Measurements from ENCODE around the gene KANSL1.

The KANSL1 gene

GRCh38 chr17:46072998-46073397 lies 120.2 kb downstream of the KANSL1 start:
- WGBS, 2 experiments (ENCODE audit: insufficient coverage in 2 of 2) = no CpG with 5 or more reads among the region's 1 CpG
- H3K27ac ChIP-seq (ENCODE audit: low read depth, low read length, severe bottlenecking) = peak overlapping the region; percentile 93
- peaks cover 41% of the 10 kb centered on the region for H3K4me1 ChIP-seq (ENCODE audit: control insufficient read depth, insufficient read depth, low read length, poor library complexity, severe bottlenecking)
- peaks cover 35% of the 10 kb centered on the region for H3K36me3 ChIP-seq (ENCODE audit: control insufficient read depth, insufficient read depth, low read length)
- no peak overlapping the region for H3K4me3 ChIP-seq (ENCODE audit: extremely low read depth, insufficient read depth, low read length, poor library complexity, severe bottlenecking)
- no peaks in the 10 kb centered on the region for H3K9me3 ChIP-seq (ENCODE audit: control insufficient read depth, low read length)

GRCh38 chr17:46071796-46072195 lies 121.4 kb downstream of the KANSL1 start:
- H3K4me3 ChIP-seq (ENCODE audit: extremely low read depth, insufficient read depth, low read length, poor library complexity, severe bottlenecking) = no peak overlapping the region
- no peaks in the 10 kb centered on the region for H3K9me3 ChIP-seq (ENCODE audit: control insufficient read depth, low read length)
- 80% methylated on average over 1 of the region's 5 CpGs; no CpG with 5 or more reads in 1 of the 2 experiments for WGBS, 2 experiments (ENCODE audit: insufficient coverage in 2 of 2)
- peak overlapping the region; percentile 93 for H3K27ac ChIP-seq (ENCODE audit: low read depth, low read length, severe bottlenecking)
- peaks cover 33% of the 10 kb centered on the region for H3K36me3 ChIP-seq (ENCODE audit: control insufficient read depth, insufficient read depth, low read length)
- H3K4me1 ChIP-seq (ENCODE audit: control insufficient read depth, insufficient read depth, low read length, poor library complexity, severe bottlenecking) = peaks cover 41% of the 10 kb centered on the region

DNA sequence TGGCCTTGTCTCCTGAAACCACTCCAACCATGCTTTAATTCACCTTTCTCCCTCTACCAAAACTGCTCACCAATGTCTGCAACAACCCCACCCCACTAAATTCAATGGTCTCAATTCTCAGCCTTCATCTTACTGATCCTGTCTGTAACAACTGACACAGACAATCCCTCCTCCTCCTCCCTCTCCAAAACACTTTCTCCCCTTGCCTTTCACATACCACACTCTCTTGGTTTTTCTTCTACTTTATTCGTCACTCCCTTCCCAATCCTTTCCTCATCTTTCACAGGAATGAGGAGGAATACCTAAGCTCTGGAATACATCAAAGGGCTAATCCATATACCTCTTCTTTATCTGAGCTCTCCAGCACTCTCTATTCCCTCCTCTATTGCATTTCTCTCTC lies 128.8 kb downstream of the KANSL1 start:
- Histone ChIP-seq H3K36me3 (ENCODE audit: control insufficient read depth, insufficient read depth, low read length) (peaks cover 72% of the 10 kb centered on the region), H3K9me3 (ENCODE audit: control insufficient read depth, low read length) (no peaks in the 10 kb centered on the region), H3K4me3 (ENCODE audit: extremely low read depth, insufficient read depth, low read length, poor library complexity, severe bottlenecking) (no peak overlapping the region), H3K27ac (ENCODE audit: low read depth, low read length, severe bottlenecking) (no peak overlapping the region), H3K4me1 (ENCODE audit: control insufficient read depth, insufficient read depth, low read length, poor library complexity, severe bottlenecking) (peaks cover 14% of the 10 kb centered on the region)
- WGBS, 2 experiments (ENCODE audit: insufficient coverage in 2 of 2) = 100% methylated on average over 1 of the region's 1 CpG

- 75 to 79% methylated on average over 2 of the region's 2 CpGs for WGBS, 2 experiments (ENCODE audit: insufficient coverage in 2 of 2)
- no peaks in the 10 kb centered on the region for H3K9me3 ChIP-seq (ENCODE audit: control insufficient read depth, low read length)
- H3K4me1 ChIP-seq (ENCODE audit: control insufficient read depth, insufficient read depth, low read length, poor library complexity, severe bottlenecking) = peaks cover 14% of the 10 kb centered on the region
- H3K36me3 ChIP-seq (ENCODE audit: control insufficient read depth, insufficient read depth, low read length) = peaks cover 69% of the 10 kb centered on the region
- H3K4me3 ChIP-seq (ENCODE audit: extremely low read depth, insufficient read depth, low read length, poor library complexity, severe bottlenecking) = no peak overlapping the region
- no peak overlapping the region for H3K27ac ChIP-seq (ENCODE audit: low read depth, low read length, severe bottlenecking)
Observed at GRCh38 chr17:46063241-46063640, 130.0 kb downstream of the KANSL1 start.

DNA sequence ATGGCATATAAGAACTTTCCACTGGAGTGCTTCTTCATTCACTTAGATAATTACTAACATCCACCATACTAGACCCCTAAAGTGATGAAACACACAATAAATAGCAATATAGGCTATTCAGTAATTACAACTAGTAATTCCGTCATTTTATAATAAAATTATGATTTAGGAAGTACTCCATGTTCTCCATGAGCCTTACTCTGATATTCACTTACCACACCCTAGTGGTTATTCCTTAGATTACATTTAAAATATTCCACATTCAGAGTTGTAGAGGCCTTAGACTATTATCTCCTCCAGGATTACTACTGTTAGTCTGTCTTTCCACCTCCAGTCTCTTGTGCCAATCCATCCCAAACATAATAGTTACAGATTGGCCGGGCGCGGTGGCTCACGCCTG lies 131.8 kb downstream of the KANSL1 start:
- Histone ChIP-seq H3K9me3 (ENCODE audit: control insufficient read depth, low read length) (no peaks in the 10 kb centered on the region), H3K4me1 (ENCODE audit: control insufficient read depth, insufficient read depth, low read length, poor library complexity, severe bottlenecking) (peaks cover 14% of the 10 kb centered on the region), H3K4me3 (ENCODE audit: extremely low read depth, insufficient read depth, low read length, poor library complexity, severe bottlenecking) (no peak overlapping the region), H3K27ac (ENCODE audit: low read depth, low read length, severe bottlenecking) (no peak overlapping the region), H3K36me3 (ENCODE audit: control insufficient read depth, insufficient read depth, low read length) (peaks cover 60% of the 10 kb centered on the region)
- WGBS, 2 experiments (ENCODE audit: insufficient coverage in 2 of 2) = 96 to 97% methylated on average over 4 of the region's 5 CpGs

DNA sequence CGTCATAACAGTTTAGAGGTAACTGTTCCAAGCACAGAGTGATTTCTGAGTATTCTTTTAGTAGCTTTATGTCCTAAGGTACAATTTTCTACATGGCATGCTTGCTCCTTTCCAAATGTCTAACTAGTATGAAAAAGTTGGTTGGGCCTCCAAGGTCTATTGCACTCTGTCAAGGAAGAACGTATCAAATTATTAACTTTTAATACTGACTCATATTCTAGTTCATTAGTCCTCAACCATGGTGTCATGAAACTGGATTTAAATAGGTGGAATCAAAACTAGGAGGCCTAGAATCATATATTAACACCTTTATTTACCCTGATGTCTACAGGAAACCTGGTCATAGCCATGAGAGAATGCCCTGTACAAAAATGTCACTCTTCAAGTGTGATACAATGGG lies 132.8 kb downstream of the KANSL1 start:
- no peak overlapping the region for H3K27ac ChIP-seq (ENCODE audit: low read depth, low read length, severe bottlenecking)
- H3K4me3 ChIP-seq (ENCODE audit: extremely low read depth, insufficient read depth, low read length, poor library complexity, severe bottlenecking) = no peak overlapping the region
- H3K36me3 ChIP-seq (ENCODE audit: control insufficient read depth, insufficient read depth, low read length) = peaks cover 57% of the 10 kb centered on the region
- no CpG with 5 or more reads among the region's 2 CpGs for WGBS, 2 experiments (ENCODE audit: insufficient coverage in 2 of 2)
- peaks cover 14% of the 10 kb centered on the region for H3K4me1 ChIP-seq (ENCODE audit: control insufficient read depth, insufficient read depth, low read length, poor library complexity, severe bottlenecking)
- H3K9me3 ChIP-seq (ENCODE audit: control insufficient read depth, low read length) = no peaks in the 10 kb centered on the region

GRCh38 chr17:46059486-46059885 lies 133.7 kb downstream of the KANSL1 start:
- peaks cover 13% of the 10 kb centered on the region for H3K4me1 ChIP-seq (ENCODE audit: control insufficient read depth, insufficient read depth, low read length, poor library complexity, severe bottlenecking)
- no peaks in the 10 kb centered on the region for H3K9me3 ChIP-seq (ENCODE audit: control insufficient read depth, low read length)
- no peak overlapping the region for H3K4me3 ChIP-seq (ENCODE audit: extremely low read depth, insufficient read depth, low read length, poor library complexity, severe bottlenecking)
- no peak overlapping the region for H3K27ac ChIP-seq (ENCODE audit: low read depth, low read length, severe bottlenecking)
- peaks cover 57% of the 10 kb centered on the region for H3K36me3 ChIP-seq (ENCODE audit: control insufficient read depth, insufficient read depth, low read length)
- WGBS, 2 experiments (ENCODE audit: insufficient coverage in 2 of 2) = 94 to 100% methylated on average over 1 to 4 of the region's 6 CpGs

DNA sequence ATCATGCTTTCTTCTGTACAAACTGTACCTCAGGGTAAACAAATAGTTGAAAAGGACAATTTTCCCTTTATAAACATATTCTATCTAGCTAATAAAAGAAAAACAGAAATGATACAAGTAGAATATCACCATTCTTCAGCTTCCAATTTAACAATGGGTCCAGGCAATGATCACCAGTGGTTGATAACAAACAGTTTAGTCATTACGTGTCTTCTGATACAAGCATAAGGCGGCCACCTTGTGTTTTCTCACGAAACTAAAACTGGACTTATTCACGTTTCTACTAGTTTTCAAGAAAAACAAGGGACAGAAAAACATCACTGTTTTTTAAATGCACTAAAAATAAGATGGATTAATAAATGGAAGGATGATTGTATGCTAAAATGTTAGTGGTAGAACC lies 135.9 kb downstream of the KANSL1 start:
- Histone ChIP-seq H3K4me1 (ENCODE audit: control insufficient read depth, insufficient read depth, low read length, poor library complexity, severe bottlenecking) (no peaks in the 10 kb centered on the region), H3K4me3 (ENCODE audit: extremely low read depth, insufficient read depth, low read length, poor library complexity, severe bottlenecking) (no peak overlapping the region), H3K27ac (ENCODE audit: low read depth, low read length, severe bottlenecking) (no peak overlapping the region), H3K9me3 (ENCODE audit: control insufficient read depth, low read length) (no peaks in the 10 kb centered on the region), H3K36me3 (ENCODE audit: control insufficient read depth, insufficient read depth, low read length) (peaks cover 55% of the 10 kb centered on the region)
- 96 to 100% methylated on average over 3 to 4 of the region's 4 CpGs for WGBS, 2 experiments (ENCODE audit: insufficient coverage in 2 of 2)

DNA sequence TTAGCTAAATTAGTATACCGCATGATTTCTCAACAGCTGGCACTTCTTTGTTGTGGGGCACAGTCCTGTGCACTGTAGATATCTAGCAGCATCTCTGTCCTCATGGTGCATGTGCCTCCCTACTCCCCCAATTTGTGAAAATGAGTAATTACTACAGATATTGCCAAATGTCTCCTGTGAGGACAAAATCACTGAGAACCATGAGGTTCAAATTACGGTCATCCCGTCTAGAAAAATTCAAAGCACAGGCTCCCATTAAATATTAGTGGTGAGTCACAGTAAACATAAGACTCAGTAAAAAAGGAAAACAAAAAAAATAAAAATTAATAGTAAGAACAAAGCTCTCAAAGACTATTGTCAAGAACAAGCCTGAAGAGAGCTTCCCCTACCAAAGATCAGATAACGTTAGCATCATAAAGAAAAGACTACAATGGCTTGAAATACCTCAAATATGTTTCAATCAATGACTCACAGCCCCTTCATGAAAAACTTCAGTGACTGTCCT lies 136.4 kb downstream of the KANSL1 start:
- 100% methylated on average over 1 of the region's 4 CpGs for WGBS, 2 experiments (ENCODE audit: insufficient coverage in 2 of 2)
- H3K27ac ChIP-seq (ENCODE audit: low read depth, low read length, severe bottlenecking) = no peak overlapping the region

GRCh38 chr17:46053911-46054534 lies 139.2 kb downstream of the KANSL1 start:
- H3K36me3 ChIP-seq (ENCODE audit: control insufficient read depth, insufficient read depth, low read length) = peaks cover 57% of the 10 kb centered on the region
- no peaks in the 10 kb centered on the region for H3K4me1 ChIP-seq (ENCODE audit: control insufficient read depth, insufficient read depth, low read length, poor library complexity, severe bottlenecking)
- 94 to 97% methylated on average over 8 of the region's 8 CpGs for WGBS, 2 experiments (ENCODE audit: insufficient coverage in 2 of 2)
- no peak overlapping the region for H3K27ac ChIP-seq (ENCODE audit: low read depth, low read length, severe bottlenecking)
- no peak overlapping the region for H3K4me3 ChIP-seq (ENCODE audit: extremely low read depth, insufficient read depth, low read length, poor library complexity, severe bottlenecking)
- H3K9me3 ChIP-seq (ENCODE audit: control insufficient read depth, low read length) = no peaks in the 10 kb centered on the region

More for the DNA sequence above, 136.4 kb downstream of the KANSL1 start:
- H3K36me3 ChIP-seq (ENCODE audit: control insufficient read depth, insufficient read depth, low read length) = peaks cover 55% of the 10 kb centered on the region
- no peaks in the 10 kb centered on the region for H3K9me3 ChIP-seq (ENCODE audit: control insufficient read depth, low read length)
- H3K4me3 ChIP-seq (ENCODE audit: extremely low read depth, insufficient read depth, low read length, poor library complexity, severe bottlenecking) = no peak overlapping the region
- no peaks in the 10 kb centered on the region for H3K4me1 ChIP-seq (ENCODE audit: control insufficient read depth, insufficient read depth, low read length, poor library complexity, severe bottlenecking)

GRCh38 chr17:46049656-46050055 lies 143.6 kb downstream of the KANSL1 start:
- WGBS, 2 experiments (ENCODE audit: insufficient coverage in 2 of 2) = 91 to 94% methylated on average over 4 to 5 of the region's 5 CpGs
- no peak overlapping the region for H3K4me3 ChIP-seq (ENCODE audit: extremely low read depth, insufficient read depth, low read length, poor library complexity, severe bottlenecking)
- H3K36me3 ChIP-seq (ENCODE audit: control insufficient read depth, insufficient read depth, low read length) = peaks cover 70% of the 10 kb centered on the region
- no peaks in the 10 kb centered on the region for H3K9me3 ChIP-seq (ENCODE audit: control insufficient read depth, low read length)
- peaks cover 13% of the 10 kb centered on the region for H3K4me1 ChIP-seq (ENCODE audit: control insufficient read depth, insufficient read depth, low read length, poor library complexity, severe bottlenecking)
- H3K27ac ChIP-seq (ENCODE audit: low read depth, low read length, severe bottlenecking) = no peak overlapping the region
